Osteoblast (primary cell): ENCODE measurements around the gene SLBP. TPM values are rescaled to one million over a fixed set of nuclear protein-coding genes. Genes with fewer than 3 reads are reported as not detected.
"Not testable (repeated sequence)": the region's sequence is repeated elsewhere in the genome, so short reads cannot be mapped to it uniquely, and the experiment has no call there.

ENCODE experiments used
- DNase-seq: peaks from one replicate; pipeline ENCODE4 v3.0.0; 2011; ENCODE audit warnings: low spot score, mixed read lengths; ENCODE audit not compliant: insufficient read length; ENCODE audit errors: missing footprints
- H2AFZ ChIP-seq: 2 replicates; pipeline ENCODE4 v1.6.0; 2011; ENCODE audit warnings: mild to moderate bottlenecking, low read length
- H3K27ac ChIP-seq: 2 replicates; pipeline ENCODE4 v1.5.1; 2011; ENCODE audit warnings: mild to moderate bottlenecking, low read depth, low read length, moderate library complexity
- H3K27me3 ChIP-seq: 2 replicates; pipeline ENCODE4 v1.6.0; 2012; ENCODE audit warnings: mild to moderate bottlenecking, control low read depth, inconsistent platforms, low read length, moderate library complexity; ENCODE audit not compliant: insufficient read depth
- H3K36me3 ChIP-seq: 2 replicates; pipeline ENCODE4 v1.5.1; 2011; ENCODE audit warnings: mild to moderate bottlenecking, low read length, control low read depth, moderate library complexity; ENCODE audit not compliant: insufficient read depth
- H3K4me1 ChIP-seq: 2 replicates; pipeline ENCODE4 v1.5.1; 2011; ENCODE audit warnings: mild to moderate bottlenecking, low read length, control low read depth, moderate library complexity; ENCODE audit not compliant: insufficient read depth
- H3K4me2 ChIP-seq: 2 replicates; pipeline ENCODE4 v1.6.0; 2011; ENCODE audit warnings: mild to moderate bottlenecking, low read length; ENCODE audit not compliant: insufficient read depth
- H3K4me3 ChIP-seq: fragments of 200-600 bp; sonication (generic); 3 replicates; pipeline ENCODE4 v1.5.1; 2012; ENCODE audit warnings: mild to moderate bottlenecking, low read length, inconsistent platforms; ENCODE audit not compliant: insufficient read depth
- H3K79me2 ChIP-seq: 2 replicates; pipeline ENCODE4 v1.6.0; 2012; ENCODE audit warnings: mild to moderate bottlenecking, low read length, control low read depth, inconsistent platforms; ENCODE audit not compliant: insufficient read depth
- H3K9me3 ChIP-seq: 2 replicates; pipeline ENCODE4 v1.5.1; 2011; ENCODE audit warnings: low read depth, low read length, control low read depth
- H4K20me1 ChIP-seq: 2 replicates; pipeline ENCODE4 v1.6.0; 2012; ENCODE audit warnings: mild to moderate bottlenecking, low read length, control low read depth; ENCODE audit not compliant: insufficient read depth
- total RNA-seq: library from RNA; depleted of rRNA; stranded (reverse); fragments of >200 nt; gene quantifications from 2 replicates; pipeline ENCODE4 v1.2.3, GENCODE V29; 2012
- TF ChIP-seq, protein P1 (sequence below): IDR thresholded peaks from 2 replicates; pipeline ENCODE4 v1.5.1; 2011; ENCODE audit warnings: mild to moderate bottlenecking, low read depth, low read length, moderate library complexity; ENCODE audit errors: extremely low read depth

SLBP gene
- total RNA-seq, 1 donor = 55.7 TPM

DNA sequence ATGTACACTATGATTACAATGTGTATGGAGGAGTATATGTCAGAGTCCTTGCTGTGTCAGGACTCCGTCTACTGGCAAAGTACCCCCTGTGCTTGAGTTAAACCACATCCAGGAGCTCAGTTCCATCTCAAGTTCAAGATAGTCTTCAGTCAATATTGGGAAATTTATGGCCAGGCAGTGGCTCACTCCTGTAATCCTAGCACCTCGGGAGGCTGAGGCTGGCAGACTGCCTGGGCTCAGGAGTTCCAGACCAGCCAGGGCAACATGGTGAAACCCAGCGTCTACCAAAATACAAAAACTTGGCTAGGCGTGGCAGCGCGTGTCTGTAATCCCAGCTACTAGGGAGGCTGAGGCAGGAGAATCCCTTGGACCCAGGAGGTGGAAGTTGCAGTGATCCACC is 5.8 kb downstream of the SLBP start:
- H4K20me1 ChIP-seq = peaks cover 18% of the 10 kb centered on the region
- H3K4me3 ChIP-seq = no peak overlapping the region
- H3K27me3 ChIP-seq = no peaks in the 10 kb centered on the region
- TF ChIP-seq, protein P1, sequence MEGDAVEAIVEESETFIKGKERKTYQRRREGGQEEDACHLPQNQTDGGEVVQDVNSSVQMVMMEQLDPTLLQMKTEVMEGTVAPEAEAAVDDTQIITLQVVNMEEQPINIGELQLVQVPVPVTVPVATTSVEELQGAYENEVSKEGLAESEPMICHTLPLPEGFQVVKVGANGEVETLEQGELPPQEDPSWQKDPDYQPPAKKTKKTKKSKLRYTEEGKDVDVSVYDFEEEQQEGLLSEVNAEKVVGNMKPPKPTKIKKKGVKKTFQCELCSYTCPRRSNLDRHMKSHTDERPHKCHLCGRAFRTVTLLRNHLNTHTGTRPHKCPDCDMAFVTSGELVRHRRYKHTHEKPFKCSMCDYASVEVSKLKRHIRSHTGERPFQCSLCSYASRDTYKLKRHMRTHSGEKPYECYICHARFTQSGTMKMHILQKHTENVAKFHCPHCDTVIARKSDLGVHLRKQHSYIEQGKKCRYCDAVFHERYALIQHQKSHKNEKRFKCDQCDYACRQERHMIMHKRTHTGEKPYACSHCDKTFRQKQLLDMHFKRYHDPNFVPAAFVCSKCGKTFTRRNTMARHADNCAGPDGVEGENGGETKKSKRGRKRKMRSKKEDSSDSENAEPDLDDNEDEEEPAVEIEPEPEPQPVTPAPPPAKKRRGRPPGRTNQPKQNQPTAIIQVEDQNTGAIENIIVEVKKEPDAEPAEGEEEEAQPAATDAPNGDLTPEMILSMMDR = no peak
- no peak overlapping the region for H2AFZ ChIP-seq
- no peaks in the 10 kb centered on the region for H3K9me3 ChIP-seq
- peaks cover 4% of the 10 kb centered on the region for H3K4me1 ChIP-seq
- no peak overlapping the region for H3K4me2 ChIP-seq
- peaks cover 93% of the 10 kb centered on the region for H3K79me2 ChIP-seq
- no peak for DNase-seq
- H3K36me3 ChIP-seq = peaks cover 32% of the 10 kb centered on the region
- no peak overlapping the region for H3K27ac ChIP-seq

DNA sequence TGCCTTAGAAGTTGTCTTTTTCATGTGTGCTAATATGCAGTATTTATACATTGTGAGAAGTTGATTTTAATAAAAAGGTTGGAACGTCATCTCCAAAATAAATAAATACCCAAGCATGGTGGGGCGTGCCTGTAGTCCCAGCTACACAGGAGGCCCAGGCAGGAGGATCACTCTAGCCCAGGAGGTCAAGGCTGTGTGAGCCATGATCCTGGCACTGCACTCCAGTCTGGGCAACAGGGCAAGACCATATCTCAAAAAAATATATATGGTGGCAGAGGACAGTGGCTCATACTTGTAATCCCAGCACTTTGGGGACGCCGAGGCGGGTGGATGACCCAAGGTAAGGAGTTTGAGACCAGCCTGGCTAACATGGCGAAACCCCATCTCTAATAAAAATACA is 6.4 kb downstream of the SLBP start:
- Histone ChIP-seq H3K27ac (no peak overlapping the region), H3K36me3 (peaks cover 36% of the 10 kb centered on the region), H2AFZ (no peak overlapping the region), H4K20me1 (peaks cover 15% of the 10 kb centered on the region), H3K79me2 (peaks cover 92% of the 10 kb centered on the region), H3K4me1 (peaks cover 4% of the 10 kb centered on the region), H3K27me3 (no peaks in the 10 kb centered on the region), H3K4me2 (no peak overlapping the region), H3K9me3 (no peaks in the 10 kb centered on the region), H3K4me3 (no peak overlapping the region)
- no peak for DNase-seq
- TF ChIP-seq, protein P1 = no peak

DNA sequence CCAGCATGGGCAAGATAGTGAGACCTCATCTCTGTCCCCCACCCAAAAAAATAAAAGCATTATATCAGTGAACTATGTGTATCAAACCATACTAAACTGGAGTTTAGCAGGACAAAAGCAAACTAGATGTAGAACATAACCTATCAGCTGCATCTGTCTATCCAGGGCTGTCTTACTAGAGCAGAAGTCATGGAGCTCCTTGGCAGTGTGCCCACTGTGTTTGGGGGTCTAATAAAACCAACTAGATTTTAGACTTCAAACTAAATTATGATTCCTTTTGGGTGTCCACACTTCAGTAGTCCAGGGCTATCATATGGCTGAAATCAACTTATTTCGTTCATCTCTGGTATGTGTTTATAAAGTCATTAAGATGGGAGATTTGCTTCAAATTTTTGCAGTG is 8.3 kb downstream of the SLBP start:
- DNase-seq = no peak
- no peak overlapping the region for H3K27ac ChIP-seq
- no peaks in the 10 kb centered on the region for H3K27me3 ChIP-seq
- no peak overlapping the region for H3K4me2 ChIP-seq
- TF ChIP-seq, protein P1 = no peak
- H3K4me1 ChIP-seq = peaks cover 4% of the 10 kb centered on the region
- H3K36me3 ChIP-seq = peaks cover 43% of the 10 kb centered on the region
- H4K20me1 ChIP-seq = peaks cover 14% of the 10 kb centered on the region
- no peak overlapping the region for H3K4me3 ChIP-seq
- H3K79me2 ChIP-seq = peaks cover 87% of the 10 kb centered on the region
- H2AFZ ChIP-seq = no peak overlapping the region
- no peaks in the 10 kb centered on the region for H3K9me3 ChIP-seq

DNA sequence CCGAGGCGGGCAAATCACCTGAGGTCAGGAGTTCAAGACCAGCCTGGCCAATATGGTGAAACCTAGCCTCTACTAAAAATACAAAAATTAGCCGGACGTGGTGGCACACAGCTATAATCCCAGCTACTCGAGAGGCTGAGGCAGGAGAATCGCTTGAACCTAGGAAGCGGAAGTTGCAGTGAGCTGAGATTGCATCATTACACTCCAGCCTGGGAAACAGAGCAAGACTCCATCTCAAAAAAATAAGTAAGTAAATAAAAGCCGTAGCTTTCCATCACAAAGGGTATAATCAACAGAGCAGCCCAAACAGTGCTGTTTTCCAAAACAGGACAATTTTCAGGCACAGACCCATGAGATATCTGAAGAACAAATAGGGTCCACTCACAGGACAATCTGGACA is 10.4 kb downstream of the SLBP start:
- not testable (repeated sequence) for H3K27ac ChIP-seq, H3K27me3 ChIP-seq, H3K9me3 ChIP-seq, H2AFZ ChIP-seq, DNase-seq, H3K4me3 ChIP-seq, H3K4me2 ChIP-seq, H3K4me1 ChIP-seq
- peaks cover 14% of the 10 kb centered on the region for H4K20me1 ChIP-seq
- peaks cover 76% of the 10 kb centered on the region for H3K79me2 ChIP-seq
- H3K36me3 ChIP-seq = peaks cover 54% of the 10 kb centered on the region
